CD1c-positive myeloid dendritic cell (primary cell): ENCODE results near the gene CD58.

Experiments used
- DNase-seq: peaks from one replicate; pipeline ENCODE4 v3.0.0-alpha.2; 2016; ENCODE audit errors: extremely low spot score

CD58 gene

GRCh38 chr1:116493484-116494352 is 77.1 kb downstream of the CD58 start:
- DNase-seq, result peak; percentile 38

DNA sequence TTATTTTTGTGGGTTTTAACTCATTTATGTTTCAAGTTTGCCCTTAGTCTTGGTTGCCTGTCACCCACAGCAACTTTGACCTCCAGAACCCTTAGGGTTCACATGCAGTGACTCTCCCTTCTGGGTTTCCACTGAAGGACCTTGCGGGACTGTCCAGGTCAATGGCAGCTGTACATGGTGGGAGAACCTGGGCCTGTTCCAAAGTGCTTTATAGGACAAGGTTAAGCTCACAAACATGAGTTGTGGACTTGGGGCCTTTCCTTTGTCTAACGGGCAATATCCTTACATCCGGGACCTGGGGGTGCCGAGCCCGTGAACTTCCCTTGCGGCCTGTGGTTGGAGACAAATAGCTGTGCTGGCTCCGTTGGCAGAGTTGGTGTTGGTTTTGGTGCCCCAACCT is 77.8 kb downstream of the CD58 start:
- DNase-seq, result no peak

GRCh38 chr1:116492358-116492811 is 78.4 kb downstream of the CD58 start:
- DNase-seq, result peak; percentile 73

- DNase-seq, result no peak
Observed at GRCh38 chr1:116491700-116492357, 79.0 kb downstream of the CD58 start.

GRCh38 chr1:116490588-116490987 is 80.2 kb downstream of the CD58 start:
- no peak for DNase-seq

DNA sequence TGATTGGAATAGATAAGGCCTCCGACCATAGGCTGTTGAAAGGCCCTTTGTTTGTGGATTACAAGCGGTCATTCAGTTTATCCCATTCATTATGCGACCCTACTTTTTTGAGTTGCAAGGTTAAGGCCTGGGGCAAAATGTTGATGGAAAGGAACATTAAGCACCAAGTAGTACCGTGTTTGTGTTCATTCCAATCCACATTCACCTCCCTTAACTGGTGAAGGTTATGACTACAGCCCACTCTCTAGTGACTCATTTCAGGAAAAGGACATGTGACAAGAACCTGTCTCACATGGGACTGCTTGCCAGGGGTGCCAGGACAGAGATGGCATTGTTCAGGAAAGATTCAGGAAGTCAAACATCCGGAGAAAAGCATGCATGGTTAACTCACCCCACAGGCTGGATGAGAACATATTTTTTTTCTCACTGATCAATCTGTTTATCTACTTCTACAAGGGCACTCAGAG is 81.6 kb downstream of the CD58 start:
- peak; percentile 44 for DNase-seq

DNA sequence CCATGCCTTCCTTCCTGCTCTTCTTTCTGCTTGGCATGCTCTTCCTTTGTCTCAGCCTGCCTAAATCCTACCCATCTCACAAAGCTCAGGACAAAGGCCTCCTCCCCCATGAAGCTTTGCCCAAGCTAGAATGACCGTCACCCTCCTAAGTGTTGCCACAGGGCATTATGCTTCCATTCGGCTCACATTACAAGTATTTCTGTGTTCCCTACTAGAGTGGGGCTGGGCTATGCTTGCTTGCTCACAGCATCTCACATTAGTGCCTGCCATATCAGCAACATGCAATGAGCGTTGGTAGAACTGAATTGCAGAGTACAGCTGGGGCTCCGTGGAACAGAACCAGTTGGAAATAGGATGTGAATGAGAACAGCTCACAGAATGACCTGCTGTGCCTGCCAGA is 82.8 kb downstream of the CD58 start:
- DNase-seq, result no peak

DNA sequence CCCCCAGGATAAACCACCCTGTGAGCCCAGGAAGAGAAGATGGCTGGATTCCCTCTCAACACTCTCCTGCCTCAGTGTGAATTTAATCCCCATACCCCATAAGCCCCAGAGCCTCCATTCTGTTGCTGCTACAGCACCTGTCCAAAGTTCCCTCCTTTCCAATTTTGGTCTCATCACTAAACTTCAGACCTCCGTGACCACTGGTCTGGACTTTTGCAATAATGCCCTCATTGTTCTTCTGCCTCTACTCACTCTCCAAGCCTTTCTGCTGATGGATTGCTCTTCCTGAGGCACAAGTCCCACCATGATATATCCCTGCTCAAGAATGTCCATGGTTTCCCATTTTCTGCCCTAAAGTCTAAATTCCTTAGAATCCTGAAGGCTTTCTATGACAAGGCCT is 83.2 kb downstream of the CD58 start:
- no peak for DNase-seq

- DNase-seq, result no peak
Observed at GRCh38 chr1:116487031-116487430, 83.8 kb downstream of the CD58 start.

- DNase-seq, result no peak
Observed at GRCh38 chr1:116486424-116486823, 84.4 kb downstream of the CD58 start.

DNA sequence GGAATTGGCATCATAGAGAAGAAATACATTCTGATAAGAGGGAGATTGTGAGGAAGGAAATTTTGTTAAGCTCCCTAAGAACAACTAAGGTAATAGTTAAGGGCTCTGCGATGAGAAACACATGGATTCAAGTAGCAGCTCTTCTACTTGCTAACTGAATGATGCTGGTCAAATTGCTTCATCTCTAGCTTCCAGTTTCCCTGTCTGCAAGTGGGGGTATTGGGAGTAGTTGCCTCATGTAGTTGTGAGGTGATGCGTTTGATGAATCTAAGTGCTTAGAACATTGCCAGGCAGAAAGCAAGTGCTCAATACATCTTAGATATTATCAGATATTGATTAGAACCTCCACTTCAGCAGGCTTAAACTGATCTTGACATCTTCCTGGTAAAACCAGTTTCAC is 84.8 kb downstream of the CD58 start:
- no peak for DNase-seq

GRCh38 chr1:116485071-116485735 is 85.6 kb downstream of the CD58 start:
- peak; percentile 83 for DNase-seq

DNA sequence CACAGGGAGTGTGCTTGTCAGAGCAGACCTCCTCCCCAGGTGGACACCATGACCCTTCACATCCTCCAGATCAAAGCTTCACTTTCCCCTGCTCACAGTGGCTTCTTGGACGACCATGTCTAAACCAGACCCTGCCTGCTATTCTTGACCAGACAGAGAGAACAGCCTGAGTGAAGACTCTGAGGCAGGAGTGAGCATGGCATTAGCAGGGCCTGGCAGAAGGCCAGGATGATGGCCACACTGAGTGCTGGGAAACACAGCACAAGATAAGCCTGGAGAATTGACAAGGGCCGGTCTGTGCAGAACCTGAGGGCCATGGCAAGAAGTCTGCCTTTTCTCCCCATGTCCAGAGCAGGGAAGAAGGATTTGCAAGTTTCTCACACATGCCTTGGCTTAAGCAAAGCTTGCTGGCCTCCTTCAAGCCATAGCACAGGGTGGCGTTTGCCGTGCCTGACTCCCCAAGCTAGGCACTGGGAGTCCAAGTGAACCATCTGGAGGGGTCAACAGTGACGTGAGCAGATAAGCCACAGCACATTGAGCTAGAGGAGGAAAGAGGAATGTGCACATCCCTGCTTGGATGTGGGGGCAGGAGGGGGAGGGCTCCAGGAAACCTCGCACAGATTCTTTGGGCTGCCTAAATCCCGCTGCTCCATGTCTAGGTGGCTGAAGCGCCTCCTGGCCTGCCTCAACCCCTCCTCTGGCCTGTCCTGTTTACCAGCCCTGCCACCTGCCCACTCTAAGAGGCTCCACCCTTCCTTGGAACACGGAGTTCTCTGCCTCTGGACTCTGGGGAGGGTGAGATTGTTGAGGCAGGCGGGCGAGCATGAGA is 87.1 kb downstream of the CD58 start:
- no peak for DNase-seq

GRCh38 chr1:116482490-116482889 is 88.3 kb downstream of the CD58 start:
- DNase-seq, result no peak

DNA sequence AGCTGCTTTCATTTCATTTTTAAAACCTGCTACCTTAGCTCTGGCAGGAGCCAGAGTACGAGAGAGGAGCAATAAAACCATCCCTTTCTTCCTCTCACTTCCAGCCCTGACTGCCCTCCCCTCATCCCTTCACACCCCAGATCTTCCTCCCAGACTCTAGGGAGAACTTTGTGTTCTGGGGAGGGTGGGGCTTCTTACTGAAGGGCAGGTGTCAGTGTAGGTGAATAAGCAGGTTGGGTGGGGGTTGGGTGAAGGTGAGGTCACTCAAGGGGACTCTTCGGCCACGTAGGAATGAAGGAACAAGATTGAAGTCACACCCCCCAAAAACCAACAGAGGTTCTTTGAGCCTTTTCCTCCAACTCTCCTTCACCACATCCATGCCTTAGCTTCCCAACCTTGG is 88.9 kb downstream of the CD58 start:
- DNase-seq, result no peak

- no peak for DNase-seq
Observed at GRCh38 chr1:116478621-116479020, 92.2 kb downstream of the CD58 start.

DNA sequence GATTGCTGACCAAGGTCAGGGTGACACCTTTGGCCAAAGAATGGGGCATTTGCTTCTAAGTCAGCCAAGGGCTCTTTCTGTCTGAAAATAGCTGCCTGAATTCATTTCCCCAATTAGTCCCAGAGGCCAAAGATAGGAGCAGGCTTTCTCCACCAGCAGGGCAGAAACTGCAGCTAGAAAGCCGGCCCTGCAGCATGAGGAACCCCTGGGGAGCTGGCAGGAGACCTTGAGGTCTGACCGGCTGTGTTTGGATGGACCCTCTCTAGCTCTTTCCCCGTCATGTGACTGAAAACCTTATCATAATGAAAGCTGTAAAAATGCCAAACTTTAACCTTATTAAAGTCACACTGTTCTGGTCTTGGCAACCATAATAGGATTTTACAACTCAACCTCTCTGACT is 93.4 kb downstream of the CD58 start:
- DNase-seq, result no peak

GRCh38 chr1:116476321-116476720 is 94.5 kb downstream of the CD58 start:
- no peak for DNase-seq

GRCh38 chr1:116475850-116476218 is 95.0 kb downstream of the CD58 start:
- no peak for DNase-seq

- DNase-seq, result no peak
Observed at GRCh38 chr1:116474921-116475849, 95.6 kb downstream of the CD58 start.
